RWPE2 (cell line): ENCODE results near the gene NLN.

Experiments used
- ATAC-seq: fragments of 200-7000 bp; cut with Tn5 transposase; 3 replicates; pipeline ENCODE4 v1.9.1; 2021; ENCODE audit warnings: low read depth
- DNase-seq: peaks from one replicate; pipeline ENCODE4 v3.0.0-alpha.2; 2020; ENCODE audit warnings: low spot score
- H3K27ac ChIP-seq: fragments of 450-650 bp; 2 replicates; pipeline ENCODE4 v1.5.1; 2017; ENCODE audit warnings: mild to moderate bottlenecking; ENCODE audit not compliant: poor library complexity, severe bottlenecking
- H3K27me3 ChIP-seq: fragments of 250-450 bp; sonication (Bioruptor Pico); 2 replicates; pipeline ENCODE4 v1.5.1; 2021; ENCODE audit warnings: mild to moderate bottlenecking, moderate library complexity; ENCODE audit not compliant: insufficient read depth, poor library complexity, severe bottlenecking
- H3K36me3 ChIP-seq: fragments of 250-450 bp; sonication (Bioruptor Pico); 2 replicates; pipeline ENCODE4 v1.5.1; 2020; ENCODE audit warnings: low read depth, mild to moderate bottlenecking, moderate library complexity
- H3K4me1 ChIP-seq: fragments of 250-450 bp; sonication (Bioruptor Pico); 2 replicates; pipeline ENCODE4 v1.5.1; 2021; ENCODE audit warnings: mild to moderate bottlenecking, moderate library complexity; ENCODE audit not compliant: insufficient read depth, poor library complexity, severe bottlenecking
- H3K4me3 ChIP-seq: fragments of 250-450 bp; sonication (Bioruptor Pico); 2 replicates; pipeline ENCODE4 v1.5.1; 2021; ENCODE audit warnings: mild to moderate bottlenecking, moderate library complexity; ENCODE audit not compliant: severe bottlenecking
- H3K9me3 ChIP-seq: fragments of 250-450 bp; sonication (Bioruptor Pico); 2 replicates; pipeline ENCODE4 v1.5.1; 2021; ENCODE audit warnings: mild to moderate bottlenecking, moderate library complexity; ENCODE audit not compliant: severe bottlenecking
- CTCF ChIP-seq: fragments of 450-650 bp; IDR thresholded peaks from one replicate; pipeline ENCODE4 v1.5.1; 2017; ENCODE audit warnings: mild to moderate bottlenecking, moderate library complexity; ENCODE audit not compliant: poor library complexity, severe bottlenecking

The NLN gene

DNA sequence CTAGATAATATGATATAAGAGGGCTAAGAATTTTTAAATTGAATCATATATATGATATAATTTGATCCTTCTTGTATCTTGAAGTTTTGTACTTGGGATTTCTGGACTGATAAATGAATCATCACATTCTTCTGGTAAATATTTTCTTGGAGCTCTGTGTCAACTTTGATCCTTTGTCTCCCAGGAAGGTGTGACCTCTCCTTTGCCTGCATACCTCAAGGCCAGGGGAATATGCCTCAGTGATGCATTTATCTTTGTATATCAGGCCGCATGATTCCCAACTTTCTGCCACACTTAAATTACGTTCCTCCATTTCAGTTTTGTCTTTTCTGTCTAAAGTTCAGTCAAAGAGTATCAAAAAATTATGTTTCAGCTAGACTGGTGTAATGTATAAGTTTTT lies 101.2 kb downstream of the NLN start:
- H3K4me1 ChIP-seq: peaks cover 11% of the 10 kb centered on the region
- ATAC-seq (peak; percentile 84), DNase-seq (no peak)
- peak overlapping the region; percentile 15 for H3K27ac ChIP-seq
- TF ChIP-seq CTCF: no peak
- no peak overlapping the region for H3K4me3 ChIP-seq
- H3K36me3 ChIP-seq: peaks cover 24% of the 10 kb centered on the region
- no peaks in the 10 kb centered on the region for H3K9me3 ChIP-seq
- no peaks in the 10 kb centered on the region for H3K27me3 ChIP-seq

GRCh38 chr5:65823845-65824445 lies 101.9 kb downstream of the NLN start:
- H3K27ac ChIP-seq: peak overlapping the region; percentile 15
- H3K4me3 ChIP-seq: no peak overlapping the region
- no peak for TF ChIP-seq CTCF
- ATAC-seq: no peak
- no peaks in the 10 kb centered on the region for H3K9me3 ChIP-seq
- peaks cover 24% of the 10 kb centered on the region for H3K36me3 ChIP-seq
- no peaks in the 10 kb centered on the region for H3K27me3 ChIP-seq
- peaks cover 11% of the 10 kb centered on the region for H3K4me1 ChIP-seq
- DNase-seq: no peak

GRCh38 chr5:65825408-65826328 lies 103.7 kb downstream of the NLN start:
- Histone ChIP-seq H3K4me1 (peaks cover 11% of the 10 kb centered on the region), H3K27me3 (no peaks in the 10 kb centered on the region), H3K9me3 (no peaks in the 10 kb centered on the region), H3K36me3 (peaks cover 17% of the 10 kb centered on the region), H3K4me3 (no peak overlapping the region), H3K27ac (no peak overlapping the region)
- no peak for DNase-seq
- no peak for TF ChIP-seq CTCF
- no peak for ATAC-seq

- no peak overlapping the region for H3K27ac ChIP-seq
- peaks cover 4% of the 10 kb centered on the region for H3K36me3 ChIP-seq
- no peak for TF ChIP-seq CTCF
- no peak for ATAC-seq
- H3K27me3 ChIP-seq: no peaks in the 10 kb centered on the region
- no peaks in the 10 kb centered on the region for H3K9me3 ChIP-seq
- no peak overlapping the region for H3K4me3 ChIP-seq
- peaks cover 8% of the 10 kb centered on the region for H3K4me1 ChIP-seq
- DNase-seq: no peak
These were observed 106.3 kb downstream of the NLN start for GRCh38 chr5:65828022-65828896.
